Measurements from ENCODE around the gene PER2.

GRCh38 chr2:238274152-238274865 is 14.1 kb downstream of the PER2 start:
- TF ChIP-seq CTCF (IDR thresholded peaks at IDR 0.05) (no peak), POLR2A (IDR thresholded peaks at IDR 0.05) (no peak)

All from esophagus squamous epithelium (tissue), 4 donors.